B cell (primary cell): ENCODE data around the gene RUFY3. TPM values are rescaled to one million over a fixed set of nuclear protein-coding genes. Genes with fewer than 3 reads are reported as not detected.
A peak's percentile ranks its signal among the peaks of the same experiment; 100 is the strongest.

ENCODE experiments used
- ATAC-seq: fragments of 200-7000 bp; cut with Tn5 transposase; one replicate; pipeline ENCODE4 v1.10.0; 2021; ENCODE audit warnings: low read depth, mild to moderate bottlenecking, moderate number of reproducible peaks, moderate library complexity
- CTCF ChIA-PET: fragments of 350-600 bp; sonication (Branson Sonifier 250); formaldehyde crosslinking; loops from one replicate; lab custom pipeline; 2021; ENCODE audit warnings: antibody characterized with exemption, inconsistent platforms; lab: Charles Lee
- POLR2A ChIA-PET: fragments of 350-600 bp; sonication (Branson Sonifier 250); formaldehyde crosslinking; loops from one replicate; lab custom pipeline; 2021; ENCODE audit warnings: antibody characterized with exemption; lab: Charles Lee
- DNase-seq: peaks from one replicate; pipeline ENCODE4 v3.0.0; 2013
- H2AFZ ChIP-seq: 2 replicates; pipeline ENCODE4 v1.6.1; 2012; ENCODE audit warnings: mild to moderate bottlenecking, low read depth, low read length; ENCODE audit not compliant: insufficient read depth, poor library complexity, severe bottlenecking
- H3K27ac ChIP-seq, 2 donors: 1 replicate in 1 of 2; 2 replicates in 1 of 2; pipeline ENCODE4 v1.5.1; 2012 to 2013; ENCODE audit warnings: low read length in 2 of 2, mild to moderate bottlenecking in 2 of 2, moderate library complexity in 1 of 2
- H3K27me3 ChIP-seq, 4 experiments: fragments of 200-600 bp in 1 of 4; sonication (generic) in 1 of 4; replicated peaks in 1 of 4; 1 replicate in 2 of 4; 2 replicates in 2 of 4; pipeline versions ENCODE4 v1.6.1 to v1.7.0; 2013 to 2016; ENCODE audit warnings: low read length in 3 of 4, mild to moderate bottlenecking in 2 of 4, mixed read lengths in 1 of 4, moderate library complexity in 1 of 4; ENCODE audit not compliant: insufficient read depth in 4 of 4, control insufficient read depth in 3 of 4; ENCODE audit errors: control extremely low read depth in 1 of 4
- H3K36me3 ChIP-seq, 2 experiments: replicated peaks in 1 of 2; 1 replicate in 1 of 2; 2 replicates in 1 of 2; pipeline versions ENCODE4 v1.6.1 to v1.7.1; 2013; ENCODE audit warnings: low read length in 1 of 2; ENCODE audit not compliant: insufficient read depth in 2 of 2, control insufficient read depth in 1 of 2; ENCODE audit errors: control extremely low read depth in 1 of 2, extremely low read depth in 1 of 2
- H3K4me1 ChIP-seq, 2 donors: fragments of 200-600 bp in 1 of 2; sonication (generic) in 1 of 2; 1 replicate in 1 of 2; 2 replicates in 1 of 2; pipeline versions ENCODE4 v1.5.1 to v1.6.1; 2013 to 2017; ENCODE audit warnings: low read length in 2 of 2; ENCODE audit not compliant: control insufficient read depth in 2 of 2, insufficient read depth in 2 of 2
- H3K4me2 ChIP-seq: replicated peaks from 2 replicates; pipeline ENCODE3; 2012; ENCODE audit warnings: mild to moderate bottlenecking, low read depth, low read length; ENCODE audit not compliant: poor library complexity, severe bottlenecking
- H3K4me3 ChIP-seq, 5 experiments: fragments of 200-600 bp in 1 of 5; sonication (generic) in 1 of 5; 1 replicate in 3 of 5; 2 replicates in 2 of 5; pipeline versions ENCODE4 v1.5.1 to v1.7.0; 2011 to 2016; ENCODE audit warnings: low read length in 4 of 5, mild to moderate bottlenecking in 4 of 5, low read depth in 2 of 5, control low read depth in 1 of 5, moderate library complexity in 1 of 5; ENCODE audit not compliant: insufficient read depth in 1 of 5; ENCODE audit errors: control extremely low read depth in 1 of 5, extremely low read depth in 1 of 5
- H3K79me2 ChIP-seq: fragments of 200-600 bp; sonication (generic); one replicate; pipeline ENCODE4 v1.6.0; 2016; ENCODE audit warnings: low read length; ENCODE audit not compliant: control insufficient read depth, insufficient read depth
- H3K9ac ChIP-seq: fragments of 200-600 bp; sonication (generic); 2 replicates; pipeline ENCODE4 v1.6.1; 2017; ENCODE audit warnings: mild to moderate bottlenecking, low read length, moderate library complexity
- H3K9me3 ChIP-seq, 3 donors: one replicate each; pipeline versions ENCODE4 v1.6.1 to v1.7.1; 2013; ENCODE audit warnings: low read length in 2 of 3; ENCODE audit not compliant: control insufficient read depth in 2 of 3, insufficient read depth in 1 of 3; ENCODE audit errors: control extremely low read depth in 1 of 3
- H4K20me1 ChIP-seq: 2 replicates; pipeline ENCODE4 v1.6.0; 2012; ENCODE audit warnings: mild to moderate bottlenecking, low read length; ENCODE audit not compliant: insufficient read depth, control insufficient read depth, poor library complexity, severe bottlenecking
- H3K27ac Mint-ChIP-seq: one replicate; pipeline ENCODE4 v1.8.0; 2021; ENCODE audit warnings: mixed read lengths
- H3K27me3 Mint-ChIP-seq: one replicate; pipeline ENCODE4 v1.8.0; 2021; ENCODE audit warnings: mixed read lengths
- H3K4me1 Mint-ChIP-seq: one replicate; pipeline ENCODE4 v1.8.0; 2021; ENCODE audit warnings: mixed read lengths
- H3K4me3 Mint-ChIP-seq: one replicate; pipeline ENCODE4 v1.8.0; 2021; ENCODE audit warnings: mixed read lengths
- H3K9me3 Mint-ChIP-seq: one replicate; pipeline ENCODE4 v1.8.0; 2022; ENCODE audit warnings: mixed read lengths; ENCODE audit not compliant: insufficient read depth
- CTCF ChIP-seq: fragments of 200-600 bp; IDR thresholded peaks from one replicate; pipeline ENCODE4 v1.8.0; 2022; ENCODE audit warnings: antibody characterized with exemption, mild to moderate bottlenecking
- EZH2 ChIP-seq: IDR thresholded peaks from 2 replicates; pipeline ENCODE4 v1.6.1; 2012; ENCODE audit warnings: borderline replicate concordance, low read depth, mild to moderate bottlenecking, moderate library complexity, low read length; ENCODE audit not compliant: insufficient read depth, poor library complexity, severe bottlenecking
- WGBS: methylation state at CpG from one replicate; pipeline ENCODE4 v1.1.5; 2013; ENCODE audit warnings: missing lambda C conversion rate; ENCODE audit not compliant: insufficient coverage; 5-methylcytosine and 5-hydroxymethylcytosine counted together
- intact Hi-C: fragments of 100-400 bp; cut with micrococcal nuclease; formaldehyde crosslinking; loops from one replicate; pipeline ENCODE4 v1.10.0; 2022
- polyA plus RNA-seq: library from polyadenylated mRNA; depleted of rRNA; stranded (reverse); fragments of >200 nt; gene quantifications from 2 replicates; pipeline ENCODE4 v1.2.3, GENCODE V29; 2012
- total RNA-seq, 2 donors: library from RNA; stranded (reverse); fragments of 120-200 nt in 1 of 2; gene quantifications; 1 replicate in 1 of 2; 2 replicates in 1 of 2; pipeline versions ENCODE4 v1.2.3 to v1.2.4, GENCODE V29; 2013 to 2022

RUFY3 gene
- total and polyA plus RNA-seq, 2 donors (not counting 1 experiment from before 2014, with no cell fraction given): 26.1 to 74.1 TPM

GRCh38 chr4:70703619-70704214, 18.0 kb upstream of the RUFY3 start:
- H3K27me3 Mint-ChIP-seq: no peaks in the 10 kb centered on the region
- ATAC-seq (no peak), DNase-seq (peak; percentile 44)
- no peaks in the 10 kb centered on the region for H3K27me3 ChIP-seq
- no peaks in the 10 kb centered on the region for H4K20me1 ChIP-seq
- H3K4me3 ChIP-seq: peak overlapping the region; percentile 2 to 88 (median 82)
- H2AFZ ChIP-seq: peak overlapping the region; percentile 93
- peaks cover 17 to 25% of the 10 kb centered on the region in 2 donors for H3K4me1 ChIP-seq
- H3K27ac ChIP-seq: peak overlapping the region; percentile 62 to 80
- POLR2A ChIA-PET: interaction anchor here (0.6 to 3.2 kb wide), 8 partner anchors 9 to 136 kb away, joined by 3 to 29 read pairs (median 5); partner anchors contain the start of genes GRSF1 and UTP3
- WGBS: 1% methylated on average over 7 of the region's 11 CpGs
- peak overlapping the region; percentile 91 for H3K4me3 Mint-ChIP-seq
- H3K4me2 ChIP-seq: peak overlapping the region; percentile 80
- CTCF ChIA-PET: interaction anchor here (0.7 to 4.2 kb wide), 19 partner anchors 8 to 293 kb away, joined by 3 to 59 read pairs (median 4); partner anchors contain the start of genes DCK, GRSF1, RUFY3 and UTP3
- peaks cover 16% of the 10 kb centered on the region for H3K79me2 ChIP-seq
- no peaks in the 10 kb centered on the region for H3K9me3 ChIP-seq
- TF ChIP-seq CTCF (no peak), EZH2 (no peak)
- peak overlapping the region; percentile 78 for H3K9ac ChIP-seq
- peak overlapping the region; percentile 98 for H3K27ac Mint-ChIP-seq
- intact Hi-C loops: loop anchor here (1.0 to 2.0 kb wide), 3 partner anchors 15 to 136 kb away; partner anchors contain the start of genes GRSF1 and UTP3
- no peaks in the 10 kb centered on the region for H3K9me3 Mint-ChIP-seq
- no peaks in the 10 kb centered on the region for H3K36me3 ChIP-seq
- peaks cover 25% of the 10 kb centered on the region for H3K4me1 Mint-ChIP-seq
